ENCODE data around the gene CLIC1. TPM values are rescaled to one million over a fixed set of nuclear protein-coding genes. Genes with fewer than 3 reads are reported as not detected.

CLIC1 gene
- polyA plus RNA-seq, 2 of the 4 experiments (the other 2 are of a cell fraction) = 249 to 346 TPM

- TF ChIP-seq NFE2L2 (conservative IDR thresholded peaks at IDR 0.05; ENCODE audit: low read length) (no peak), MAFK (IDR thresholded peaks at IDR 0.05; ENCODE audit: partially characterized antibody) (no peak), HOXB5 (CRISPR knock-in tag; IDR thresholded peaks at IDR 0.05) (no peak), CBX2 (IDR thresholded peaks at IDR 0.05; ENCODE audit: borderline replicate concordance, low read depth) (no peak)
Measured at GRCh38 chr6:31729979-31730630, 6.2 kb downstream of the CLIC1 start (continued).

- ChIA-PET POLR2A (interaction anchor here (0.9 to 2.0 kb wide), 4 partner anchors 10 to 98 kb away, joined by 3 to 9 read pairs (median 6); partner anchors contain the start of genes ABHD16A, HSPA1A, HSPA1B and HSPA1L), CTCF (interaction anchor here (0.6 to 4.7 kb wide), 21 partner anchors 10 to 134 kb away, joined by 3 to 30 read pairs (median 5); partner anchors contain the start of genes LSM2, LY6G5C, LY6G6D and MSH5)
- ATAC-seq (peak; percentile 85 to 88), FAIRE-seq (no peak), DNase-seq (ENCODE audit: low read depth in 1 of 2, low spot score in 1 of 2) (peak; percentile 80 to 85)
- no peaks in the 10 kb centered on the region for H3K9me3 ChIP-seq
- peak overlapping the region; percentile 76 to 95 for H3K27ac ChIP-seq
- WGBS (ENCODE audit: missing lambda C conversion rate) = under 1% methylated on average over 26 of the region's 29 CpGs
- peak overlapping the region; percentile 58 for H3K4me3 ChIP-seq
- H3K4me2 ChIP-seq = peak overlapping the region; percentile 83
- H3K4me1 ChIP-seq = peaks cover 17% of the 10 kb centered on the region
- no peak for TF ChIP-seq SREBF2 (IDR thresholded peaks at IDR 0.05)
- no peak for TF ChIP-seq CHD2 (IDR thresholded peaks at IDR 0.05; ENCODE audit: low read length, partially characterized antibody)
- TF ChIP-seq MYC (IDR thresholded peaks at IDR 0.05; ENCODE audit: borderline replicate concordance, low read length) = no peak
- TF ChIP-seq PHF8 (IDR thresholded peaks at IDR 0.05; ENCODE audit: borderline replicate concordance, low read depth) = no peak
- TF ChIP-seq CHD4 (IDR thresholded peaks at IDR 0.05; ENCODE audit: borderline replicate concordance) = no peak
- no peak for TF ChIP-seq RNF2 (IDR thresholded peaks at IDR 0.05; ENCODE audit: borderline replicate concordance, low read depth)
- no peak for TF ChIP-seq CEBPB (IDR thresholded peaks at IDR 0.05)
- TF ChIP-seq POLR2A (IDR thresholded peaks at IDR 0.05; ENCODE audit: low read length) = peak; percentile 35
- TF ChIP-seq, protein P1, sequence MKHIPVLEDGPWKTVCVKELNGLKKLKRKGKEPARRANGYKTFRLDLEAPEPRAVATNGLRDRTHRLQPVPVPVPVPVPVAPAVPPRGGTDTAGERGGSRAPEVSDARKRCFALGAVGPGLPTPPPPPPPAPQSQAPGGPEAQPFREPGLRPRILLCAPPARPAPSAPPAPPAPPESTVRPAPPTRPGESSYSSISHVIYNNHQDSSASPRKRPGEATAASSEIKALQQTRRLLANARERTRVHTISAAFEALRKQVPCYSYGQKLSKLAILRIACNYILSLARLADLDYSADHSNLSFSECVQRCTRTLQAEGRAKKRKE (CRISPR knock-in tag; IDR thresholded peaks at IDR 0.05; ENCODE audit: low read depth) = no peak
- TF ChIP-seq JUN (IDR thresholded peaks at IDR 0.05) = no peak
- no peak for TF ChIP-seq NPAS2 (CRISPR knock-in tag; IDR thresholded peaks at IDR 0.05; ENCODE audit: borderline replicate concordance)
- TF ChIP-seq EHF (CRISPR knock-in tag; IDR thresholded peaks at IDR 0.05) = no peak
- TF ChIP-seq, protein P2, sequence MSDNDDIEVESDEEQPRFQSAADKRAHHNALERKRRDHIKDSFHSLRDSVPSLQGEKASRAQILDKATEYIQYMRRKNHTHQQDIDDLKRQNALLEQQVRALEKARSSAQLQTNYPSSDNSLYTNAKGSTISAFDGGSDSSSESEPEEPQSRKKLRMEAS (IDR thresholded peaks at IDR 0.05) = peak; percentile 4
- no peak for TF ChIP-seq NFE2L2 (conservative IDR thresholded peaks at IDR 0.05; ENCODE audit: low read length)
- TF ChIP-seq SMC3 (IDR thresholded peaks at IDR 0.05) = peak; percentile 66
- no peak for TF ChIP-seq NR3C1 (IDR thresholded peaks at IDR 0.05)
- TF ChIP-seq ELK1 (IDR thresholded peaks at IDR 0.05; ENCODE audit: low read depth, low read length) = no peak
- peak; percentile 39; the same call in 1 of the 2 replicates for TF ChIP-seq HOXB5 (CRISPR knock-in tag; IDR thresholded peaks at IDR 0.05)
- TF ChIP-seq CTCF (IDR thresholded peaks at IDR 0.05) = peak; percentile 68
- TF ChIP-seq PBX3 (IDR thresholded peaks at IDR 0.05) = no peak
- TF ChIP-seq KDM1A (IDR thresholded peaks at IDR 0.05; ENCODE audit: low read depth) = no peak
- TF ChIP-seq JUNB (IDR thresholded peaks at IDR 0.05) = no peak
- TF ChIP-seq TP53 (CRISPR knock-in tag; IDR thresholded peaks at IDR 0.05) = no peak
- no peak for TF ChIP-seq POLR2AphosphoS2 (conservative IDR thresholded peaks at IDR 0.05; ENCODE audit: low read length)
- TF ChIP-seq HOXA7 (CRISPR knock-in tag; IDR thresholded peaks at IDR 0.05) = no peak
- TF ChIP-seq EP300 (IDR thresholded peaks at IDR 0.05) = no peak
- TF ChIP-seq ZSCAN20 (CRISPR knock-in tag; IDR thresholded peaks at IDR 0.05) = no peak
- TF ChIP-seq, protein P3, sequence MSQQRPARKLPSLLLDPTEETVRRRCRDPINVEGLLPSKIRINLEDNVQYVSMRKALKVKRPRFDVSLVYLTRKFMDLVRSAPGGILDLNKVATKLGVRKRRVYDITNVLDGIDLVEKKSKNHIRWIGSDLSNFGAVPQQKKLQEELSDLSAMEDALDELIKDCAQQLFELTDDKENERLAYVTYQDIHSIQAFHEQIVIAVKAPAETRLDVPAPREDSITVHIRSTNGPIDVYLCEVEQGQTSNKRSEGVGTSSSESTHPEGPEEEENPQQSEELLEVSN (IDR thresholded peaks at IDR 0.05; ENCODE audit: borderline replicate concordance, low read depth) = no peak
- TF ChIP-seq KDM5A (IDR thresholded peaks at IDR 0.05) = 0 out of 2 replicates have a peak, but pooled peaks have one; percentile 0
- no peak for TF ChIP-seq RFX5 (IDR thresholded peaks at IDR 0.05)
- TF ChIP-seq EHMT2 (IDR thresholded peaks at IDR 0.05; ENCODE audit: low read depth) = no peak
- no peak for TF ChIP-seq ZNF302 (CRISPR knock-in tag; IDR thresholded peaks at IDR 0.05)
- no peak for TF ChIP-seq MAFK (IDR thresholded peaks at IDR 0.05; ENCODE audit: partially characterized antibody)
Measured at GRCh38 chr6:31729515-31729978, 6.8 kb downstream of the CLIC1 start.

All from A549 (cell line).